Measurements from ENCODE around the gene SLC6A7.

- no peak for TF ChIP-seq POLR2A (IDR thresholded peaks at IDR 0.05; ENCODE audit: low read depth, low read length)
- no peak for TF ChIP-seq TAF1 (IDR thresholded peaks at IDR 0.05; ENCODE audit: borderline replicate concordance, low read depth, low read length)
- TF ChIP-seq POLR2AphosphoS5 (IDR thresholded peaks at IDR 0.05; ENCODE audit: low read depth, low read length), result no peak
These were observed 52.5 kb downstream of the SLC6A7 start for GRCh38 chr5:150242251-150242894.

All from GM12892 (cell line).